Stimulated activated CD4-positive, alpha-beta T cell treated with anti-CD3 and anti-CD28 coated beads, Interleukin-2, amount 100 ng/mL, for 4 hours (primary cell): ENCODE measurements around the gene RPP30.
"Not testable (repeated sequence)": the region's sequence is repeated elsewhere in the genome, so short reads cannot be mapped to it uniquely, and the experiment has no call there.

Experiments used
- DNase-seq: peaks from one replicate; pipeline ENCODE4 v3.0.0-alpha.2; 2020; ENCODE audit warnings: low read depth

The RPP30 gene

GRCh38 chr10:90917238-90917967, 45.6 kb downstream of the RPP30 start:
- DNase-seq = no peak

- DNase-seq = no peak
Observed at GRCh38 chr10:90917968-90918318, 46.2 kb downstream of the RPP30 start.

- DNase-seq = no peak
Observed at GRCh38 chr10:90919683-90920574, 48.2 kb downstream of the RPP30 start.

- no peak for DNase-seq
Observed at GRCh38 chr10:90920986-90921666, 49.4 kb downstream of the RPP30 start, which contains the start of gene ANKRD1. Gene ANKRD1, minus strand, starts transcription at chr10:90921087. Its CDS starts 60 bp downstream, at chr10:90921027.

GRCh38 chr10:90921906-90922305, 50.1 kb downstream of the RPP30 start:
- no peak for DNase-seq

- DNase-seq = no peak
Observed at GRCh38 chr10:90923111-90923731, 51.4 kb downstream of the RPP30 start.

GRCh38 chr10:90924552-90924951, 52.8 kb downstream of the RPP30 start:
- DNase-seq = no peak

- no peak for DNase-seq
Observed at GRCh38 chr10:90925079-90926029, 53.6 kb downstream of the RPP30 start.

GRCh38 chr10:90927293-90927692, 55.5 kb downstream of the RPP30 start:
- DNase-seq = no peak

- DNase-seq = no peak
Observed at GRCh38 chr10:90929179-90929578, 57.4 kb downstream of the RPP30 start.

- no peak for DNase-seq
Observed at GRCh38 chr10:90930070-90930837, 58.5 kb downstream of the RPP30 start.

GRCh38 chr10:90930971-90931871, 59.4 kb downstream of the RPP30 start:
- DNase-seq = no peak

- DNase-seq = no peak
Observed at GRCh38 chr10:90935581-90936275, 64.0 kb downstream of the RPP30 start.

GRCh38 chr10:90936276-90936659, 64.5 kb downstream of the RPP30 start:
- no peak for DNase-seq

- no peak for DNase-seq
Observed at GRCh38 chr10:90937645-90938258, 66.0 kb downstream of the RPP30 start.

- no peak for DNase-seq
Observed at GRCh38 chr10:90939116-90939515, 67.3 kb downstream of the RPP30 start.

GRCh38 chr10:90939648-90940047, 67.9 kb downstream of the RPP30 start:
- DNase-seq = no peak

- not testable (repeated sequence) for DNase-seq
Observed at GRCh38 chr10:90942980-90943379, 71.2 kb downstream of the RPP30 start.
